Measurements from ENCODE around the gene PARD6G.
A peak's percentile ranks its signal among the peaks of the same experiment; 100 is the strongest.

PARD6G gene

DNA sequence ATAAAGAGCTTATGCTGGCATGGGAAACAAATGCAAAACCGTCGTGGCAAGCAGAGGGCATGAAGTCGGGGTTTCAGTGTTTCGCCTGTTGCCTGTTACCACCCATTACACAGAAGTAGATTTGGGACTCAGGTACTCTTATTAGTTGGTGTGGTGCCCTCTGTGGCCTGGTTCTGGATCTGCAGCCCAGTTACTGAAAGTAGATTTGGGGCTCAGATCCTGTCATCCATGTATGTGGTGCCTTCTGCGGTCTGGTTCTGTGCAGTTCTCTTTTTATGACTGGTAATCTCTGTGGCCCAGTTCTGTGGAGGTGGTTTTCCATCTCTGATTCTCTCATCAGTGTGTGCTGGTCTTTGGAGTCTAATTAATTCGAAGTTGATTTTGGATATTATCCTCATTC, 93.0 kb downstream of the PARD6G start:
- Histone ChIP-seq H3K27me3 (peaks cover 15% of the 10 kb centered on the region), H3K4me1 (ENCODE audit: control insufficient read depth in 1 of 2, insufficient read depth in 1 of 2, low read depth in 1 of 2, low read length in 1 of 2) (no peaks in the 10 kb centered on the region), H3K9me3 (no peaks in the 10 kb centered on the region), H3K36me3 (no peaks in the 10 kb centered on the region), H3K27ac (no peak overlapping the region), H3K4me3 (ENCODE audit: low read depth in 1 of 2, low read length in 1 of 2) (no peak overlapping the region)
- TF ChIP-seq, protein P1, sequence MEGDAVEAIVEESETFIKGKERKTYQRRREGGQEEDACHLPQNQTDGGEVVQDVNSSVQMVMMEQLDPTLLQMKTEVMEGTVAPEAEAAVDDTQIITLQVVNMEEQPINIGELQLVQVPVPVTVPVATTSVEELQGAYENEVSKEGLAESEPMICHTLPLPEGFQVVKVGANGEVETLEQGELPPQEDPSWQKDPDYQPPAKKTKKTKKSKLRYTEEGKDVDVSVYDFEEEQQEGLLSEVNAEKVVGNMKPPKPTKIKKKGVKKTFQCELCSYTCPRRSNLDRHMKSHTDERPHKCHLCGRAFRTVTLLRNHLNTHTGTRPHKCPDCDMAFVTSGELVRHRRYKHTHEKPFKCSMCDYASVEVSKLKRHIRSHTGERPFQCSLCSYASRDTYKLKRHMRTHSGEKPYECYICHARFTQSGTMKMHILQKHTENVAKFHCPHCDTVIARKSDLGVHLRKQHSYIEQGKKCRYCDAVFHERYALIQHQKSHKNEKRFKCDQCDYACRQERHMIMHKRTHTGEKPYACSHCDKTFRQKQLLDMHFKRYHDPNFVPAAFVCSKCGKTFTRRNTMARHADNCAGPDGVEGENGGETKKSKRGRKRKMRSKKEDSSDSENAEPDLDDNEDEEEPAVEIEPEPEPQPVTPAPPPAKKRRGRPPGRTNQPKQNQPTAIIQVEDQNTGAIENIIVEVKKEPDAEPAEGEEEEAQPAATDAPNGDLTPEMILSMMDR (IDR thresholded peaks at IDR 0.05) = no peak

GRCh38 chr18:80149667-80150066, 97.6 kb downstream of the PARD6G start:
- Histone ChIP-seq H3K27ac (no peak overlapping the region), H3K4me3 (ENCODE audit: low read depth in 1 of 2, low read length in 1 of 2) (no peak overlapping the region), H3K4me1 (ENCODE audit: control insufficient read depth in 1 of 2, insufficient read depth in 1 of 2, low read depth in 1 of 2, low read length in 1 of 2) (peaks cover 18 to 23% of the 10 kb centered on the region in 2 experiments), H3K9me3 (no peaks in the 10 kb centered on the region), H3K36me3 (no peaks in the 10 kb centered on the region), H3K27me3 (peaks cover 33% of the 10 kb centered on the region)
- TF ChIP-seq, protein P1 (IDR thresholded peaks at IDR 0.05) = no peak

- no peaks in the 10 kb centered on the region for H3K9me3 ChIP-seq
- no peaks in the 10 kb centered on the region for H3K36me3 ChIP-seq
- H3K27ac ChIP-seq = peak overlapping the region; percentile 2
- H3K4me1 ChIP-seq (ENCODE audit: control insufficient read depth in 1 of 2, insufficient read depth in 1 of 2, low read depth in 1 of 2, low read length in 1 of 2) = peaks cover 18 to 23% of the 10 kb centered on the region in 2 experiments
- peak overlapping the region; percentile 59 to 60 for H3K4me3 ChIP-seq (ENCODE audit: low read depth in 1 of 2, low read length in 1 of 2)
- TF ChIP-seq, protein P1 (IDR thresholded peaks at IDR 0.05) = no peak
- H3K27me3 ChIP-seq = peaks cover 33% of the 10 kb centered on the region
Measured at GRCh38 chr18:80148326-80149199, 98.8 kb downstream of the PARD6G start.

DNA sequence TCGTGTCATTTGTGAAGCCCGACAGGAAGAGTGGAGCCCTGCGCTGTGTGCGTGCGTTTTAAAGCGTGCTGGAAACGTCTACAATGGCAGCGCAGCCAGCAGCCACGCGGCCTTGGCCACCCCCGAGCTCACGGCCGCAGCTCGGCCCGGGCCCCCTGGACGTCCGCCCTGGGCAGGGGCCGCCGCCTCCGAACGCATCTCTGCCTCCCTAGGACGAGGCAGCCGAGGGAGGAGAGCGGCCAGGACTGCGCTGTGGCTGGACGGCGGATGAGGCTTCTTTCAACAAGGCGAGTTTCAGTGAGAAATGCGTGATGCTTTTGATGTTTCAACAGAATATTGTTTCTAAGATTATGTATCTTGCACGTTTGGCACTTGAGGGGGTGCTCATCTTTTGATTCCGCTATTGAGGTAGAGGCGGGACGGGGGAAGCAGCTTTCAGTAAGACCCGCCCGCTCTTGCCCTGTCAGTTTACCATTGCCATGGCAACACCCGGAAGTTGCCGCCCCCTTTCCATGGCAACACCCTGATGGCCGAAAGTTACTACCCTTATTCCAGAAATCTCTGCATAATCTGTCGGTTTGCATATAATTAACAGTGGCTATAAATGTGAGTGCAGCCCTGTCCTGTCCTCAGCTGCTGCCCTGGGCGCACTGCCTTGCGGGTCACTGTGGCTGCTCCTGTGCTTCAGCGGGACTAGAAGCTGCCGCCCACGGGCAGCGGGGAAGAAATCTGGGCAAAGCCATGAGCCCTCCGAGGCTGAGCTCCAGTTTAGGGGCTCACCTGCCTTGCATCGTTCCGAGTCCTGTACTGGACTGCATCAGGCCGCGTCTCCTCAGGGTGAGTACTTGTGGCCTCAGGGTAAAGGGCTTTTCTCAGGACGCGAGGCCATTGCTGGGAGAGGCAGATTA, 99.6 kb downstream of the PARD6G start:
- H3K9me3 ChIP-seq = no peaks in the 10 kb centered on the region
- TF ChIP-seq, protein P1 (IDR thresholded peaks at IDR 0.05) = no peak
- peaks cover 18 to 23% of the 10 kb centered on the region in 2 experiments for H3K4me1 ChIP-seq (ENCODE audit: control insufficient read depth in 1 of 2, insufficient read depth in 1 of 2, low read depth in 1 of 2, low read length in 1 of 2)
- peak overlapping the region; percentile 59 to 60 for H3K4me3 ChIP-seq (ENCODE audit: low read depth in 1 of 2, low read length in 1 of 2)
- peaks cover 33% of the 10 kb centered on the region for H3K27me3 ChIP-seq
- H3K27ac ChIP-seq = no peak overlapping the region
- H3K36me3 ChIP-seq = no peaks in the 10 kb centered on the region

GRCh38 chr18:80147037-80147417, 100.3 kb downstream of the PARD6G start:
- Histone ChIP-seq H3K36me3 (no peaks in the 10 kb centered on the region), H3K4me1 (ENCODE audit: control insufficient read depth in 1 of 2, insufficient read depth in 1 of 2, low read depth in 1 of 2, low read length in 1 of 2) (peaks cover 18 to 23% of the 10 kb centered on the region in 2 experiments), H3K27me3 (peaks cover 33% of the 10 kb centered on the region), H3K9me3 (no peaks in the 10 kb centered on the region), H3K27ac (no peak overlapping the region), H3K4me3 (ENCODE audit: low read depth in 1 of 2, low read length in 1 of 2) (peak overlapping the region; percentile 59 to 60)
- TF ChIP-seq, protein P1 (IDR thresholded peaks at IDR 0.05) = no peak

Measured in neutrophil (primary cell).